ENCODE data around the gene ITCH. TPM values are rescaled to one million over a fixed set of nuclear protein-coding genes. Genes with fewer than 3 reads are reported as not detected.

ITCH gene
- total RNA-seq, 1 experiment from 2014 or later: 78.8 TPM

GRCh38 chr20:34347571-34347970 lies 15.5 kb upstream of the ITCH start:
- Histone ChIP-seq H3K9me3 (ENCODE audit: control insufficient read depth in 1 of 2, insufficient read depth in 1 of 2, low read depth in 1 of 2, low read length in 2 of 2) (no peaks in the 10 kb centered on the region), H4K20me1 (ENCODE audit: insufficient read depth) (no peaks in the 10 kb centered on the region), H3K27me3 (ENCODE audit: insufficient read depth, low read length) (no peaks in the 10 kb centered on the region), H3K36me3 (ENCODE audit: control insufficient read depth in 1 of 2, insufficient read depth in 2 of 2, low read length in 2 of 2) (no peaks in the 10 kb centered on the region), H3K4me2 (ENCODE audit: low read length) (no peak overlapping the region), H3K79me2 (ENCODE audit: insufficient read depth, low read length) (no peaks in the 10 kb centered on the region), H3K9ac (ENCODE audit: low read length) (no peak overlapping the region), H2AFZ (ENCODE audit: low read depth, low read length, poor library complexity, severe bottlenecking) (no peak overlapping the region), H3K27ac (ENCODE audit: low read depth, low read length) (no peak overlapping the region), H3K4me1 (ENCODE audit: control insufficient read depth in 1 of 2, insufficient read depth in 2 of 2, low read length in 2 of 2) (peaks cover 19 to 52% of the 10 kb centered on the region in 2 experiments), H3K4me3 (replicated peaks in 1 of 2; ENCODE audit: low read depth in 1 of 2, low read length in 2 of 2) (no peak overlapping the region), H3K9me2 (ENCODE audit: insufficient read depth) (no peaks in the 10 kb centered on the region)
- ATAC-seq (no peak), DNase-seq (ENCODE audit: low read depth, low spot score) (no peak)
- RAD21 ChIA-PET (ENCODE audit: low non-redundant PET in 1 of 2, low total read pairs in 2 of 2, uncharacterized antibody in 2 of 2, unreplicated experiment in 2 of 2): no interaction called here
- CTCF ChIA-PET: interaction anchor here (0.7 kb wide), 1 partner anchor 21 kb away, joined by 3 read pairs; no protein-coding TSS in a partner anchor
- POLR2A ChIA-PET: interaction anchor here (0.6 kb wide), 1 partner anchor 715 kb away, joined by 4 read pairs; no protein-coding TSS in a partner anchor
- intact Hi-C loops (cut with micrococcal nuclease): no loop called here
- TF ChIP-seq JUND (IDR thresholded peaks at IDR 0.05) (no peak), CTCF (IDR thresholded peaks at IDR 0.05 in 2 of 3, conservative IDR thresholded peaks at IDR 0.05 in 1 of 3; ENCODE audit: borderline replicate concordance in 1 of 3, insufficient read depth in 1 of 3, low read depth in 2 of 3, low read length in 2 of 3) (no peak), POLR2A (IDR thresholded peaks at IDR 0.05; ENCODE audit: borderline replicate concordance, extremely low read depth, insufficient read depth, insufficient read length) (no peak), YY1 (IDR thresholded peaks at IDR 0.05; ENCODE audit: extremely low read depth, insufficient replicate concordance, low read depth, low read length) (no peak), MAX (IDR thresholded peaks at IDR 0.05) (no peak), REST (IDR thresholded peaks at IDR 0.05; ENCODE audit: low read depth) (no peak), EZH2 (IDR thresholded peaks at IDR 0.05) (no peak), SIN3A (IDR thresholded peaks at IDR 0.05; ENCODE audit: low read depth) (no peak), ZFX (IDR thresholded peaks at IDR 0.05) (no peak), ZNF274 (IDR thresholded peaks at IDR 0.05; ENCODE audit: low read depth, low read length) (no peak), TCF7L2 (IDR thresholded peaks at IDR 0.05; ENCODE audit: borderline replicate concordance, extremely low read depth, insufficient read depth, insufficient read length) (no peak), SP1 (IDR thresholded peaks at IDR 0.05; ENCODE audit: low read depth) (no peak)
- no TSS peak for BruUV-seq (replicated peaks)
